Superior temporal gyrus (tissue), 1 donor: ENCODE data around the gene COX7C.
A peak's percentile ranks its signal among the peaks of the same experiment; 100 is the strongest.
"Not testable (repeated sequence)": the region's sequence is repeated elsewhere in the genome, so short reads cannot be mapped to it uniquely, and the experiment has no call there.

ENCODE experiments used
- DNase-seq: peaks from one replicate; pipeline ENCODE4 v3.0.0-alpha.2; 2016; ENCODE audit errors: extremely low spot score

Gene COX7C, protein sequence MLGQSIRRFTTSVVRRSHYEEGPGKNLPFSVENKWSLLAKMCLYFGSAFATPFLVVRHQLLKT

DNA sequence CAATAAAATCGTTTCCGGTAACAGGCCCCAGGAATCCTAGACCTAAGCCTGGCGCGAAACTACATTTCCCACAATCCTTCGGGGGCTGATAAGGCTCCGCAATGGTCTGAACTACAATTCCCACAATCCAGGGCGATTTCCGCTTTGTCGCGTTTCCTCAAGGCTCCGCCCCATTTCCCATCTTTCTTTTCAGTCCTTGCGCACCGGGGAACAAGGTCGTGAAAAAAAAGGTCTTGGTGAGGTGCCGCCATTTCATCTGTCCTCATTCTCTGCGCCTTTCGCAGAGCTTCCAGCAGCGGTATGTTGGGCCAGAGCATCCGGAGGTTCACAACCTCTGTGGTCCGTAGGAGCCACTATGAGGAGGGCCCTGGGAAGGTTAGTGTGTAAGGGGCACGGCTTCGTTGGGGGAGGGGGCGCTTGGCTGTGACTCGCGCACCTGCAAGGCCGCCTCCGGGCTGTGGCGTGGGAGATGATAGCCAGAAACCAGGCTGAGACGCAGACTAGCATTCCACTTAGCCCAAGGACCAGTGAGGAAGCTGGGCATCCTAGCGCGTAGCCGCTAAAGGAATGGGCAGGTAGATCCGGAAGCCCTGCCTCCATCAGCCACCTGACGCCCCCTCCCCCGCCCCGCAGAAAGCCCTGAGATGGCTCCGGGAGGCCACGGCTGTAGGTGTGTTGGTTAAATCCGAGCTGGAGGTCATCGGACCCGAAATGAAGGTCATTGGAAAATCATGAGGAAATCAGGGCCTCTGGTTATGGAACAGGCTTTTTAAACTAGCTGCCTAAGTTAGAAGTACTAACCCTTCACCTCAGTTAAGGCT lies at the start of gene COX7C:
COX7C (plus strand) TSS at position 186 of the 821 bp plus-strand sequence; CDS start at position 301, 115 bp downstream.
- peak; percentile 100 for DNase-seq

GRCh38 chr5:86569522-86570426 lies 48.0 kb upstream of the COX7C start:
- not testable (repeated sequence) for DNase-seq

- no peak for DNase-seq
These were observed 47.2 kb upstream of the COX7C start for GRCh38 chr5:86570427-86571083.

- DNase-seq = not testable (repeated sequence)
These were observed 46.6 kb upstream of the COX7C start for GRCh38 chr5:86571109-86571508.

DNA sequence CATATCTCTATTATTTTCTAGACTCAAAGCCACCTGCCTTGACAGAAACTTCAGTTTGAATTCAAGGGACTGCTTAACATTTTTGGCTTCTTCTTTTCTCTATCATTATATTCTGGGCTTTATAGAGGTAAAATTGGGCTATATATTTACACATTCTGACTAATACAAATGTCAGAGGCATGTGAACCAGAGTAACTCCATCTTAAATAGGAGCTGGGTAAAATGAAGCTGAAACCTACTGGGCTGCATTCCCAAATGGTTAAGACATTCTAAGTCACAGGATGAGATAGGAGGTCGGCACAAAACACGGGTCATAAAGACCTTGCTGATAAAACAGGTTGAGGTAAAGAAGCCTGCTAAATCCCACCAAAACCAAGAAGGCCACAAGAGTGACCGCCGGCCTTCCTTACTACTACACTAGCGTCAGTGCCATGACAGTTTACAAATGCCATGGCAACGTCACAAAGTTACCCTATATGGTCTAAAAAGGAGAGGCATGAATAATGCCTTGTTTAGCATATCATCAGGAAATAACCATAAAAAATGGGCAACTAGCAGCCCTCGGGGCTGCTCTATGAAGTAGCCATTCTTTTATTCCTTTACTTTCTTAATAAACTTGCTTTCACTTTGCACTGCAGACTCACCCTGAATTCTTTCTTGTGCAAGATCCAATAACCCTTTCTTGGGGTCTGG lies 44.8 kb upstream of the COX7C start:
- DNase-seq = no peak

GRCh38 chr5:86579502-86579901 lies 38.2 kb upstream of the COX7C start:
- no peak for DNase-seq

DNA sequence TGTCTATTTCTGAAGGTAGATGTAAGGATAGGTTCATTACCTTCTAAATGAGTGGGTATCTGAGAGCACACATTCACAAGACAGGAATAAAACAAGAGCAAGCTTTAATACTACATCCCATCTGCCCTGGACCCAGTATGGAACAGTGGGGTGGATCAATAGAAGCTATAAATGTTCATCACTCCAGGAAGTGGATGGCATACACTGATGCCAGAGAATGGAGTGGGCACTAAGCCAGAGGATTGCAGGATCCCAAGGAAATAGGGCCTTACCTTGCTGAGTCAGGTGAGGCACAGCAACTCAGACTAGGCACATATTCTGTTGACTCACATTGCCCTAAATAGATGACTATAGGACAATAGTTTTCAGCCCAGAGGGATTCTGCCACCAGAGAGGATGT lies 21.3 kb upstream of the COX7C start:
- no peak for DNase-seq

DNA sequence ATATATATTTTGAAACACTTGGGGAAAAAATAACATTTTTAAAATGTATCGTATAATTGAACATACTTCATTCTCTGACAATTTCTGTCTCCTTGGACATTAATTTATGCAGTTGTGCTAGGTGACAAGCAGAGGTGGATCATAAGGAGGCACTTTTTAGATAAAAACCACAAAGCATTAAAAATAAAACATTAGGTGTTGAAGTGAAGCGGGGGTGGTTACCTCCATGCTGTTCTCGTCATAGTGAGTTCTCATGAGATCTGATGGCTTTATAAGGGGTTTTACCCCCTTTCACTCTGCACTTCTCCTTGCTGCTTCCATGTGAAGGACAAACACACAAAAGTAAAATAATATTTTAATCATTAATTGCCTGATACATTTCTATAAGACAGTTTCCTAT lies 11.9 kb upstream of the COX7C start:
- DNase-seq = no peak

GRCh38 chr5:86613455-86613854 lies 4.3 kb upstream of the COX7C start:
- DNase-seq = no peak

DNA sequence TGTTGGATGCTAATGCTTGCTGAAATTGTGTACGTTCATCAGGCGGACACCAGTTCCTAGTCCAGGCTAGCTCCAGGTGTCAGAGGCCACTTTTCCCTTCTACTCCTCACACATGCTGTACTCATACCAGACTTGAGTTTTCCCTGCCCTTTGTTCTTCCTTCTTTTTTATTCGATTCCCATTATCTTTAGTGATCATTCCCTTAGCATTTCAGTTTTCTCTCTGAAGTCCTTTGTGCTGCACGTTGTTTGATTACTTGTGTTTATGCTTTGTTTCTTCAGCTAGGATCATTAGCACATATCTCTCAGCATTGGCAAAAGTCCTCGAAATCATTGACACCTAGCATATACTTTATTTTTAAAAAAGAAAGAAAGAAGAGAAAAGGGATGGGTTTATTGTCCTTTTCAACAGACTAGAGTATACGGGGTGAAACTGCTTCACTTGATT lies 409 bp upstream of the COX7C start:
- DNase-seq = no peak

- DNase-seq = no peak
These were observed 6.2 kb downstream of the COX7C start for GRCh38 chr5:86623785-86624483.

DNA sequence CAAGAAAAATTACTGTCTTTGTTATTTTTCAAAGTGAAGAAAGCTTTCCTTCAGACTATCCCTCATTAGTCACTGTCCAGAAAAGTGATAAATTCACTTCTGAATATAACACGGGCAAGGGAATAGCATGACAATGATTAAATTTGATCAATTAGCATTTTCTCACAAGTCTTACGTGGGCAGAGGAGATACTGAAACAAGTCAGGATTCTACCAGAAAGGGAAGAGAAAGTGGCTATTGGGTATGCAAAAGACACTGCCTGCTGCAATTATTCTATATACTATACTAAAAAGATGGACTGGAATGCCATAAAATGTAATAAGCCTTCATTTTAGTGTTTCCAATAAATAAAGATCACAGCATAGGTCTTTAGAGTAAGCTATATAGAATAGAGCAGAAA lies 7.4 kb downstream of the COX7C start:
- no peak for DNase-seq

DNA sequence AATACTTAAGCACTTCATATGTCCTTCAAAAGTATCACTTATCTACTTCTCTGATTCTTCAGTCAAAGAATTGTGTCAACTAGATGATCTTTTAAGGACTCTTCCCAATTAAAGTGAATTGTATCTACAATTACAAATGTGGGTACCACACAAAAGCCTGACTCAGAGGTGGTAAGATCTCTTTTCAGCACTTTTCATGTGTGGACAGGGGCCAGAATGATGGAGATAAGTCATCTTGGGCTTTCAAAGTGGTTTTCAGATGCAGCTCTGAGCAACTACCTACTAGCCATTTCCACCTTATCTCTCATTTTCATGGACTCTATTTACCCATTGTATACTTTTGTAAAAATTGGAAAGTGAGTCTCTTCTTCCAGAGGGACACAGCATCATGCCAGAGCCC lies 8.4 kb downstream of the COX7C start:
- no peak for DNase-seq

- DNase-seq = no peak
These were observed 13.4 kb downstream of the COX7C start for GRCh38 chr5:86631165-86631564.

GRCh38 chr5:86640998-86641397 lies 23.3 kb downstream of the COX7C start:
- DNase-seq = no peak

DNA sequence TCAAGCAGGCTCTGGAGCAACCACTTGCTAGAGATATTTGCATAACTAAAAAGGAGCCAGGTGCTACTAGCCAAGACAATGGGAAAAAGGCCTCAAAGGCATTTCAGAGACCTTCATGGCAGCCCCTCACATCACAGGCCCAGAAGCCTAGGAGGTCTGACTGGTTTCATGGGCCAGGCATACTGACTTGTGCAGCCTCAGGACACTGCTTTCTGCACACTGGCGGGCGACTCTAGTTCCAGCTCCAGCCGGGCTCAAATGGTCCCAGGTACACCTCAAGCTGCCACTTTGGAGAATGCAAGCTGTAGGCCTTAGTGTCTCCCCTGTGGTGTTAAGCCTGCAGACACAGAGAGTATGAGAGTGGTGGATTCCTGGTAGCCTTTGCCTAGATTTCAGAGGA lies 27.1 kb downstream of the COX7C start:
- no peak for DNase-seq

GRCh38 chr5:86645885-86646284 lies 28.1 kb downstream of the COX7C start:
- DNase-seq = no peak

- DNase-seq = no peak
These were observed 28.9 kb downstream of the COX7C start for GRCh38 chr5:86646671-86647070.

GRCh38 chr5:86649832-86650505 lies 32.2 kb downstream of the COX7C start:
- DNase-seq = no peak

- DNase-seq = not testable (repeated sequence)
These were observed 43.0 kb downstream of the COX7C start for GRCh38 chr5:86660771-86661170.
